Measurements from ENCODE around the gene SKAP1.

DNA sequence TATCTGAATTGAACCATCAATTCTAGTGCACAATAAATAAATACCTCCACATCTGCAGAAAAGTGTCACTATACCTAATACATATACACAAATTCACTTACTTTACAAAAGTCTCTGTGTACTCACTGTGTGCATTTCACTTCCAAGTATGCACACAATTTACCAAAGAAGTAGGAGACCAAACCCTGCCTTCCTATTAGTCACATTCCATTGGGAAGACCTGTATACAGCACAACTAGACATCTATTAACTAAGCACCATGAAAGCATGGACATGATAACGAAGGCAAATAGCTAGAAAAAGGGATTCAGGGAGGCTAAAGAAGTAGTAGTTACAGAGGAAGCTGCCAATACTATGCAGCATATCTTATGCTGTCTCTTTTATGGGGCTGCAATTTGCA is 183.0 kb downstream of the SKAP1 start:
- TF ChIP-seq, protein P1, sequence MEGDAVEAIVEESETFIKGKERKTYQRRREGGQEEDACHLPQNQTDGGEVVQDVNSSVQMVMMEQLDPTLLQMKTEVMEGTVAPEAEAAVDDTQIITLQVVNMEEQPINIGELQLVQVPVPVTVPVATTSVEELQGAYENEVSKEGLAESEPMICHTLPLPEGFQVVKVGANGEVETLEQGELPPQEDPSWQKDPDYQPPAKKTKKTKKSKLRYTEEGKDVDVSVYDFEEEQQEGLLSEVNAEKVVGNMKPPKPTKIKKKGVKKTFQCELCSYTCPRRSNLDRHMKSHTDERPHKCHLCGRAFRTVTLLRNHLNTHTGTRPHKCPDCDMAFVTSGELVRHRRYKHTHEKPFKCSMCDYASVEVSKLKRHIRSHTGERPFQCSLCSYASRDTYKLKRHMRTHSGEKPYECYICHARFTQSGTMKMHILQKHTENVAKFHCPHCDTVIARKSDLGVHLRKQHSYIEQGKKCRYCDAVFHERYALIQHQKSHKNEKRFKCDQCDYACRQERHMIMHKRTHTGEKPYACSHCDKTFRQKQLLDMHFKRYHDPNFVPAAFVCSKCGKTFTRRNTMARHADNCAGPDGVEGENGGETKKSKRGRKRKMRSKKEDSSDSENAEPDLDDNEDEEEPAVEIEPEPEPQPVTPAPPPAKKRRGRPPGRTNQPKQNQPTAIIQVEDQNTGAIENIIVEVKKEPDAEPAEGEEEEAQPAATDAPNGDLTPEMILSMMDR (IDR thresholded peaks at IDR 0.05; ENCODE audit: insufficient read depth, low read depth, low read length), result no peak
- TF ChIP-seq EZH2 (IDR thresholded peaks at IDR 0.05; ENCODE audit: insufficient read depth, low read length), result no peak
